ENCODE data around the gene HNRNPF. TPM values are rescaled to one million over a fixed set of nuclear protein-coding genes. Genes with fewer than 3 reads are reported as not detected.

Gene HNRNPF
- polyA plus RNA-seq, 2 of the 4 experiments (the other 2 are of a cell fraction): 228 to 271 TPM

DNA sequence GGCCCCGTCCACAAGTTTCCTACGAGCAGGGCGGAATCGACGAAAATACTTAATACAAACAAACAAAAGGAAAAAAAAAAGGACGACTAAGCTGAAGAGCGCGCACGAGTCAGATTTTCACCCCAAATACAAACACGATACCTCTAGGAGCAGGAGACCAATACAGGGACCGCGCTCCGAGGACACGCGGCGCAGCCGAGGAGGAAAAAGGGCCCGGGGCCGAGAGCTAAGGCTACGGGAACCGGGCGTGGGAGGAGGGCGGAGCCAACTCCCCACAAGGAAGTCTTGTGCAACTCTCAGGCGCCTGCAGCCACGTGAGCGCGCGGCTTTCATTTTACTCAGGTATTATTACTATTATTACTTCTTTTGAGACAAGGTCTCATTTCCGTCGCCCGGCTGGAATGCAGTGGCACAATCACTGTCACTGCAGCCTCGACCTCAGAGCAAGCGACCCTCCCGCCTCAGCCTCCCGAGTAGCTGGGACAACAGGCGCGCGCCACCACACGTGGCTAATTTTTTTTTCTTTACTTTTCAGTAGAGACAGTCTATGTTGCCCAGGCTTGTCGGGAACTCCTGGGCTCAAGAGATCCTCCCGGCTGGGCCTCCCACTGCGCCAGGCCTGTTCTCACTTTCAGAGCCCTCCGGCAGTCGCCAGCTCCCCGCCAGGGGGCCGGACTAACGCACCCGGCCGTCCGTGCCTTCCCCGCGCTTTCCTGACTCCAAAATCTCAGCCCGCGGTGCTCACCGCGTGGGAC, 1.2 kb downstream of the HNRNPF start (continued):
- no peak for TF ChIP-seq MAZ (IDR thresholded peaks at IDR 0.05; ENCODE audit: borderline replicate concordance, low read depth, low read length)
- TF ChIP-seq REST (IDR thresholded peaks at IDR 0.05): no peak; the same call in 1 of the 2 replicates
- TF ChIP-seq, protein P1, sequence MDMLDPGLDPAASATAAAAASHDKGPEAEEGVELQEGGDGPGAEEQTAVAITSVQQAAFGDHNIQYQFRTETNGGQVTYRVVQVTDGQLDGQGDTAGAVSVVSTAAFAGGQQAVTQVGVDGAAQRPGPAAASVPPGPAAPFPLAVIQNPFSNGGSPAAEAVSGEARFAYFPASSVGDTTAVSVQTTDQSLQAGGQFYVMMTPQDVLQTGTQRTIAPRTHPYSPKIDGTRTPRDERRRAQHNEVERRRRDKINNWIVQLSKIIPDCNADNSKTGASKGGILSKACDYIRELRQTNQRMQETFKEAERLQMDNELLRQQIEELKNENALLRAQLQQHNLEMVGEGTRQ (IDR thresholded peaks at IDR 0.05): peak; percentile 77
- TF ChIP-seq ESRRA (IDR thresholded peaks at IDR 0.05; ENCODE audit: borderline replicate concordance, low read length): no peak
- peak; percentile 90 to 99 for TF ChIP-seq CEBPB (IDR thresholded peaks at IDR 0.05)
- no peak for TF ChIP-seq FOXS1 (CRISPR knock-in tag; IDR thresholded peaks at IDR 0.05)
- TF ChIP-seq HES2 (IDR thresholded peaks at IDR 0.05): no peak
- no peak for TF ChIP-seq CHD4 (IDR thresholded peaks at IDR 0.05; ENCODE audit: borderline replicate concordance)
- TF ChIP-seq MAFK (IDR thresholded peaks at IDR 0.05; ENCODE audit: partially characterized antibody): no peak
- TF ChIP-seq, protein P2, sequence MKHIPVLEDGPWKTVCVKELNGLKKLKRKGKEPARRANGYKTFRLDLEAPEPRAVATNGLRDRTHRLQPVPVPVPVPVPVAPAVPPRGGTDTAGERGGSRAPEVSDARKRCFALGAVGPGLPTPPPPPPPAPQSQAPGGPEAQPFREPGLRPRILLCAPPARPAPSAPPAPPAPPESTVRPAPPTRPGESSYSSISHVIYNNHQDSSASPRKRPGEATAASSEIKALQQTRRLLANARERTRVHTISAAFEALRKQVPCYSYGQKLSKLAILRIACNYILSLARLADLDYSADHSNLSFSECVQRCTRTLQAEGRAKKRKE (CRISPR knock-in tag; IDR thresholded peaks at IDR 0.05; ENCODE audit: low read depth): no peak
- no peak; the same call in 1 of the 2 replicates for TF ChIP-seq HOXB5 (CRISPR knock-in tag; IDR thresholded peaks at IDR 0.05)
- TF ChIP-seq, protein P3, sequence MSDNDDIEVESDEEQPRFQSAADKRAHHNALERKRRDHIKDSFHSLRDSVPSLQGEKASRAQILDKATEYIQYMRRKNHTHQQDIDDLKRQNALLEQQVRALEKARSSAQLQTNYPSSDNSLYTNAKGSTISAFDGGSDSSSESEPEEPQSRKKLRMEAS (IDR thresholded peaks at IDR 0.05): peak; percentile 98
- TF ChIP-seq HOXB13 (CRISPR knock-in tag; IDR thresholded peaks at IDR 0.05; ENCODE audit: low read depth): peak; percentile 48; the same call in 1 of the 2 replicates
- peak; percentile 63; the same call in 1 of the 2 replicates for TF ChIP-seq EHF (CRISPR knock-in tag; IDR thresholded peaks at IDR 0.05)
- TF ChIP-seq RFX5 (IDR thresholded peaks at IDR 0.05): no peak
- TF ChIP-seq POLR2A (IDR thresholded peaks at IDR 0.05; ENCODE audit: low read length): peak; percentile 70
- TF ChIP-seq, protein P4, sequence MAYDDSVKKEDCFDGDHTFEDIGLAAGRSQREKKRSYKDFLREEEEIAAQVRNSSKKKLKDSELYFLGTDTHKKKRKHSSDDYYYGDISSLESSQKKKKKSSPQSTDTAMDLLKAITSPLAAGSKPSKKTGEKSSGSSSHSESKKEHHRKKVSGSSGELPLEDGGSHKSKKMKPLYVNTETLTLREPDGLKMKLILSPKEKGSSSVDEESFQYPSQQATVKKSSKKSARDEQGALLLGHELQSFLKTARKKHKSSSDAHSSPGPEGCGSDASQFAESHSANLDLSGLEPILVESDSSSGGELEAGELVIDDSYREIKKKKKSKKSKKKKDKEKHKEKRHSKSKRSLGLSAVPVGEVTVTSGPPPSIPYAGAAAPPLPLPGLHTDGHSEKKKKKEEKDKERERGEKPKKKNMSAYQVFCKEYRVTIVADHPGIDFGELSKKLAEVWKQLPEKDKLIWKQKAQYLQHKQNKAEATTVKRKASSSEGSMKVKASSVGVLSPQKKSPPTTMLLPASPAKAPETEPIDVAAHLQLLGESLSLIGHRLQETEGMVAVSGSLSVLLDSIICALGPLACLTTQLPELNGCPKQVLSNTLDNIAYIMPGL (CRISPR knock-in tag; IDR thresholded peaks at IDR 0.05; ENCODE audit: borderline replicate concordance): peak; percentile 59; the same call in 1 of the 2 replicates
- no peak; the same call in 1 of the 2 replicates for TF ChIP-seq HDAC2 (IDR thresholded peaks at IDR 0.05)
- no peak for TF ChIP-seq RARB (CRISPR knock-in tag; IDR thresholded peaks at IDR 0.05)
- peak; percentile 45; the same call in 1 of the 2 replicates for TF ChIP-seq KDM1A (IDR thresholded peaks at IDR 0.05; ENCODE audit: low read depth)
- no peak; the same call in 1 of the 2 replicates for TF ChIP-seq BHLHE40 (IDR thresholded peaks at IDR 0.05; ENCODE audit: low read depth, low read length)
- TF ChIP-seq TFCP2L1 (CRISPR knock-in tag; IDR thresholded peaks at IDR 0.05): peak; percentile 80
- peak; percentile 77; the same call in 1 of the 2 replicates for TF ChIP-seq TP53 (CRISPR knock-in tag; IDR thresholded peaks at IDR 0.05)
- no peak for TF ChIP-seq ZNF302 (CRISPR knock-in tag; IDR thresholded peaks at IDR 0.05)
- no peak for TF ChIP-seq EP300 (IDR thresholded peaks at IDR 0.05)
- peak in 1 of 2 experiments; percentile 71; a peak in 3 of 5 replicates for TF ChIP-seq JUN (IDR thresholded peaks at IDR 0.05)
- 0 out of 2 replicates have a peak, but pooled peaks have one; percentile 61 for TF ChIP-seq POLR2AphosphoS2 (conservative IDR thresholded peaks at IDR 0.05; ENCODE audit: low read length)
- TF ChIP-seq, protein P5, sequence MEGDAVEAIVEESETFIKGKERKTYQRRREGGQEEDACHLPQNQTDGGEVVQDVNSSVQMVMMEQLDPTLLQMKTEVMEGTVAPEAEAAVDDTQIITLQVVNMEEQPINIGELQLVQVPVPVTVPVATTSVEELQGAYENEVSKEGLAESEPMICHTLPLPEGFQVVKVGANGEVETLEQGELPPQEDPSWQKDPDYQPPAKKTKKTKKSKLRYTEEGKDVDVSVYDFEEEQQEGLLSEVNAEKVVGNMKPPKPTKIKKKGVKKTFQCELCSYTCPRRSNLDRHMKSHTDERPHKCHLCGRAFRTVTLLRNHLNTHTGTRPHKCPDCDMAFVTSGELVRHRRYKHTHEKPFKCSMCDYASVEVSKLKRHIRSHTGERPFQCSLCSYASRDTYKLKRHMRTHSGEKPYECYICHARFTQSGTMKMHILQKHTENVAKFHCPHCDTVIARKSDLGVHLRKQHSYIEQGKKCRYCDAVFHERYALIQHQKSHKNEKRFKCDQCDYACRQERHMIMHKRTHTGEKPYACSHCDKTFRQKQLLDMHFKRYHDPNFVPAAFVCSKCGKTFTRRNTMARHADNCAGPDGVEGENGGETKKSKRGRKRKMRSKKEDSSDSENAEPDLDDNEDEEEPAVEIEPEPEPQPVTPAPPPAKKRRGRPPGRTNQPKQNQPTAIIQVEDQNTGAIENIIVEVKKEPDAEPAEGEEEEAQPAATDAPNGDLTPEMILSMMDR (IDR thresholded peaks at IDR 0.05): peak; percentile 27; the same call in 2 of the 3 replicates
- TF ChIP-seq NFE2L2 (conservative IDR thresholded peaks at IDR 0.05; ENCODE audit: low read length): no peak
- peak; percentile 90 for TF ChIP-seq MYC (IDR thresholded peaks at IDR 0.05; ENCODE audit: borderline replicate concordance, low read length)
- TF ChIP-seq ZSCAN20 (CRISPR knock-in tag; IDR thresholded peaks at IDR 0.05): no peak
- TF ChIP-seq NPAS2 (CRISPR knock-in tag; IDR thresholded peaks at IDR 0.05; ENCODE audit: borderline replicate concordance): peak; percentile 89
- TF ChIP-seq SMC3 (IDR thresholded peaks at IDR 0.05): no peak; the same call in 2 of the 3 replicates

All from A549 (cell line).